Cardiac muscle cell (in vitro differentiated cells and primary cell): ENCODE data around the gene POGZ. TPM values are rescaled to one million over a fixed set of nuclear protein-coding genes. Genes with fewer than 3 reads are reported as not detected.
A peak's percentile ranks its signal among the peaks of the same experiment; 100 is the strongest.

Experiments used
- DNase-seq, 2 donors: peaks; one replicate each; pipeline versions ENCODE4 v3.0.0 to v3.0.0-alpha.2; 2010 to 2017; ENCODE audit warnings: low read depth in 1 of 2, low spot score in 1 of 2
- H3K27ac ChIP-seq: fragments of 200-600 bp; sonication (generic); 2 replicates; pipeline ENCODE4 v1.5.1; 2016
- H3K27me3 ChIP-seq: fragments of 200-600 bp; sonication (generic); 2 replicates; pipeline ENCODE4 v1.6.0; 2016; ENCODE audit warnings: control low read depth
- H3K36me3 ChIP-seq: fragments of 200-600 bp; sonication (generic); 2 replicates; pipeline ENCODE4 v1.5.1; 2016; ENCODE audit warnings: control low read depth
- H3K4me1 ChIP-seq: fragments of 200-600 bp; sonication (generic); 2 replicates; pipeline ENCODE4 v1.8.1; 2017; ENCODE audit warnings: low read depth, mild to moderate bottlenecking, mixed run types
- H3K4me3 ChIP-seq: fragments of 200-600 bp; sonication (generic); 2 replicates; pipeline ENCODE4 v1.5.1; 2016; ENCODE audit warnings: mild to moderate bottlenecking
- H3K9me3 ChIP-seq: fragments of 200-600 bp; sonication (generic); 2 replicates; pipeline ENCODE4 v1.5.1; 2017; ENCODE audit warnings: low read depth, mild to moderate bottlenecking, control low read depth
- polyA plus RNA-seq: library from polyadenylated mRNA; unstranded; fragments of >200 nt; fragmentation: Nextera tagmentation; extraction: Ambion mirVana; gene quantifications from 2 replicates; pipeline ENCODE4 v1.2.1, GENCODE V29; 2016
- total RNA-seq: library from RNA; depleted of rRNA; stranded (reverse); fragments of >200 nt; gene quantifications from 2 replicates; pipeline ENCODE4 v1.2.3, GENCODE V29; 2016
- TF ChIP-seq, protein P1 (sequence below): IDR thresholded peaks from 2 replicates; pipeline ENCODE4 v1.5.1; 2012; ENCODE audit warnings: low read depth, mild to moderate bottlenecking, low read length

Gene POGZ
- total and polyA plus RNA-seq, 2 experiments from 2014 or later, result 30.8 to 48.6 TPM

DNA sequence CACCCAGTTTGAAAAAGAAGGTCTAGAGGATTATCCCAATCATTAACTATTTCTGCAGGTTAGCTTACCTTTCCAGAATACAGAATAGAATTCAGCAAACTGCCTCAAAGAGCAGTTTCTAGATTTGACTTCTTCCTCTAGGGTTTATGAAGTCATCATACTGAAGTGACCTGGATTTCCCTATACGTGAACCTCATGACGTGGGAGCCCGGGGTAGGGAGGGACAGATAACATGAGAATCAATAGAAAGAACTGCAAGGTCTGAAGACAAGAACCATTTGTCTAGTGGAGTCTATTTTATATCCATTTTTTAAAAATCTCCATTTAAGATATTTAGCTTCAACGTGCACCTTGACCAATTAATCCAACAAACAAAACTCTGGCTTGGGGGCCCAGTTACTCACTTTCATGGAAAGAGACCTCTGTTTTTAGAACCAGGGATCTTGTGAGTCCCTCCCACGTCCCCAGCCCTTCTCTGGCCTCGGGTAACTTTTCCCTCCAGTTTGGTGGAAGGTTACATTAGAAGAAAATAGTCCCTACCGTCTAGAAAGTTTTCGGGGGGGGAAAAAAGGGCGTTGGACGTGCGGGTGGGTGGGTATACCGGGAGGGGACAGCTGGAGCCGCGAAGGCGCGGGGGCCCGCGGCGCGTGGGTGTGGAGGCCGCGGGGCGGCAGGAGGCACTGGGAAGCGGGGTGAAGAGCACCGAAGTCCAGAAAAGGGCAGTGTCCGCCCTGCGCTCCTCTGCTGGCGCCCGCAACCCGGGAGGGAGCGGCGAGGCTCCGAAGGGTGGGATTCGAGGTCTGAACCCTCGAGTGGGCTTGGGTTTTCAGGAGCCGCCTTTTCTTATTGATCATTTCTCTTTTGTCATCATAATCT is 13.8 kb upstream of the POGZ start:
- no peaks in the 10 kb centered on the region for H3K9me3 ChIP-seq
- H3K4me3 ChIP-seq, result peak overlapping the region; percentile 27
- no peaks in the 10 kb centered on the region for H3K36me3 ChIP-seq
- no peaks in the 10 kb centered on the region for H3K27me3 ChIP-seq
- peak; percentile 45 to 88 for DNase-seq
- H3K27ac ChIP-seq, result peak overlapping the region; percentile 10
- TF ChIP-seq, protein P1, sequence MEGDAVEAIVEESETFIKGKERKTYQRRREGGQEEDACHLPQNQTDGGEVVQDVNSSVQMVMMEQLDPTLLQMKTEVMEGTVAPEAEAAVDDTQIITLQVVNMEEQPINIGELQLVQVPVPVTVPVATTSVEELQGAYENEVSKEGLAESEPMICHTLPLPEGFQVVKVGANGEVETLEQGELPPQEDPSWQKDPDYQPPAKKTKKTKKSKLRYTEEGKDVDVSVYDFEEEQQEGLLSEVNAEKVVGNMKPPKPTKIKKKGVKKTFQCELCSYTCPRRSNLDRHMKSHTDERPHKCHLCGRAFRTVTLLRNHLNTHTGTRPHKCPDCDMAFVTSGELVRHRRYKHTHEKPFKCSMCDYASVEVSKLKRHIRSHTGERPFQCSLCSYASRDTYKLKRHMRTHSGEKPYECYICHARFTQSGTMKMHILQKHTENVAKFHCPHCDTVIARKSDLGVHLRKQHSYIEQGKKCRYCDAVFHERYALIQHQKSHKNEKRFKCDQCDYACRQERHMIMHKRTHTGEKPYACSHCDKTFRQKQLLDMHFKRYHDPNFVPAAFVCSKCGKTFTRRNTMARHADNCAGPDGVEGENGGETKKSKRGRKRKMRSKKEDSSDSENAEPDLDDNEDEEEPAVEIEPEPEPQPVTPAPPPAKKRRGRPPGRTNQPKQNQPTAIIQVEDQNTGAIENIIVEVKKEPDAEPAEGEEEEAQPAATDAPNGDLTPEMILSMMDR, result no peak
- no peaks in the 10 kb centered on the region for H3K4me1 ChIP-seq

DNA sequence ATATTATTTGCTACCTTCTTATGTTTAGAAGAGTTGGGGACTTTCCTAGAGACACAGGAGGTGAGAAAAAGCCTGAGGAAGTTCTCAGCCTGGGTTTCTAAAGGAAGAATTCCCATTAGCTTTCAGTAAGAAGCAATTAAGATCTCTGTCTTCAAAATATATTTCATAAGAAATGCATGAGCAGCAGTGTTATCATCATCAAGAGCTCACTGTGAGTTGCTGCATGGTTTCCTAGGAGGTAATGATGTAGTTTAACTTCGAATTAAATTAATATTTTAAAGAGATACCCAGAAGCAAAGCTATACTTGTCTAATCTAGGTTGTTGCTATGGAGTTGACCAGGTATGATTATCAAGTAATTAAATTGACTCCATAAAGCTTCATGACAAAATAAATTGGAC is 5.7 kb upstream of the POGZ start:
- Histone ChIP-seq H3K4me1 (no peaks in the 10 kb centered on the region), H3K27ac (no peak overlapping the region), H3K27me3 (peaks cover 30% of the 10 kb centered on the region), H3K4me3 (no peak overlapping the region), H3K9me3 (no peaks in the 10 kb centered on the region), H3K36me3 (no peaks in the 10 kb centered on the region)
- no peak for DNase-seq
- TF ChIP-seq, protein P1, result no peak

DNA sequence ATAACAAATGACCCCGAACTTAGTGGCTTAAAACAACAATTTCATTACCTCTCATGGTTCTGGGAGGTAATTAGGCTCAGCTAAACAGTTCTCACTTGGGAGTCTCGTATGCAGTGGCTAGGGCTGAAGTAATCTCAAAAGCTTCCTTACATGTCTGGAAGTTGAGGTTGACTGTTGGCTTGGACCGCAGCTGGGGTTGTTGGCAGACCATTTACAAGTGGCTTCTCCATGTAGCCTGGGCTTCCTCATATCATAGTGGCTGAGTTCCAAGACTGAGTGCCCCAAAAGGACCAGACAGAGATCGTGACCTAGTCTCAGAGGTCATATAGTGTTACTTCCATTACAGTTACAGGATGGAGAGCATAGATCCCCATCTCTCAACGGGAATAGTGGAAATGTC is 2.4 kb upstream of the POGZ start:
- TF ChIP-seq, protein P1, result no peak
- no peak overlapping the region for H3K4me3 ChIP-seq
- peaks cover 30% of the 10 kb centered on the region for H3K27me3 ChIP-seq
- DNase-seq, result no peak
- no peak overlapping the region for H3K27ac ChIP-seq
- H3K9me3 ChIP-seq, result no peaks in the 10 kb centered on the region
- H3K4me1 ChIP-seq, result peaks cover 10% of the 10 kb centered on the region
- H3K36me3 ChIP-seq, result no peaks in the 10 kb centered on the region

DNA sequence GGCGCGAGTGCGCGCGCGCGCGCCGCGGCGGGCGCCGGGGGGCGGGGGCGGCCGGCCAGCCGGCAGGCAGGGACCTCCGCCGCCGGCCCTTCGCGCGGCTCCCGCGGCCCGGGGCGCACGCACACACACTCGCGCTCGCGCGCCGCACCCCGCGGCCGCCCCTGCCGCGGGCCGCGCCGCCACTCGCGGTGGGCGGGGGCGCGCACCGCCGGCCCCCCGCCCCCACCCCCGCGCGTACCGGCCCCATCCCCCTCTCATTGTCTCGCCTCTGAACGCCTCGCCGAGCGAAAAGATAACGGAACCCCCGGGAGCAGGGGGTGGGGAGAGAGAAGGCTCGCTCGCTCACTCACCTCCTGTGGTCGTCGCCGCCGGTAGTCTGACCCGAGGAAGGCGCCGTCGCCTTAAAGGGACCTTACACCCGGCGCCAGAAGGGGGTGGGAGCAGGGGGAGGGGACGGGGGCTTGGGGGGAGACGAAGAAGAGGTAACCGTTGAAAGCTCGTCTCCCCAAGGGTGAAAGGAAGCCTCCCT is 428 bp downstream of the POGZ start:
- TF ChIP-seq, protein P1, result no peak
- peak overlapping the region; percentile 89 for H3K4me3 ChIP-seq
- peaks cover 22% of the 10 kb centered on the region for H3K27me3 ChIP-seq
- peaks cover 17% of the 10 kb centered on the region for H3K4me1 ChIP-seq
- H3K36me3 ChIP-seq, result no peaks in the 10 kb centered on the region
- no peaks in the 10 kb centered on the region for H3K9me3 ChIP-seq
- peak; percentile 80 to 84 for DNase-seq
- H3K27ac ChIP-seq, result peak overlapping the region; percentile 99

DNA sequence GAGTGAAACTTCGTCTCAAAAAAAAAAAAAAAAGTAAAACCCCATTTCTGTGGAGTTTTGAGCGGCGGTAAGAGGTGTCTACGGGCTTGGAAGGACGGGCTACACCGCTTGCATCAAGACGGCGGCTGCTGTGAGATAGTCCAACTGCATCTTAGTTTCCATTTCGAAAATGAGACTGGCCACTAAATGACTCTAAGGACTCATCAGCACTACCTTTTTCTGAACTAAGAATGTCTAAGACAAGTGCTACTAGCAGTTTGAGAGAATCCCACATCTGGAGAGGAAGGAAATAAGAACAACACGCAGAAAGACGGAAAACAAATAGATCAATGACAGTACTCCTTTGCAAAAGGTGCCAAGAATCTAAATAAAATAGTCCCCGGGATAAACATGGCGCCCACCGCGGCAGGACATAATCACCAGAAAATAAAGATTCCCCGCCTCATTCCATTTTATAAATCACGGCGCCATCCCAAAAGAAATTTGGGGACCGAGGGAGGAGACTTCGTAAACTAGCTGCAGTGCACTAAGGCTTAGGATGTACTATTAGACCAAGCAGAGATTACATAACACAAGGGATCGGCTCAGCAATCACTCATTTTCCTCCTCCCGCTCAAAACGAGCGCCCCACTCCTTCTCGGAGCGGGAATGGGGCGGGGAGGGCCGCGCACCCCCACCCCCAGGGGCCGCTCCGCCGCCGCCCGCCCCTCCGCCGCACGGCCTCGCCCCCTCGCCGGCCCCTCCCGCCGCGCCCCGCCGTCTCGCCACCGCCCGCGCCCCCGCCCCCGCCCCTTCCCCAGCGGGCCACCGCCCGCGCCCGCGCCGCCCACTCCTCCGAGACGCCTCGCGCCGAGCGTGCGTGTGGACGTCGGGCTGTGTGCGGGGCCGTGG is 1.1 kb downstream of the POGZ start:
- DNase-seq, result peak; percentile 68 to 89
- TF ChIP-seq, protein P1, result no peak

More for the DNA sequence above, 1.1 kb downstream of the POGZ start:
- peaks cover 16% of the 10 kb centered on the region for H3K27me3 ChIP-seq
- H3K4me3 ChIP-seq, result peak overlapping the region; percentile 66
- peaks cover 17% of the 10 kb centered on the region for H3K4me1 ChIP-seq
- H3K27ac ChIP-seq, result peak overlapping the region; percentile 90
- no peaks in the 10 kb centered on the region for H3K36me3 ChIP-seq
- H3K9me3 ChIP-seq, result no peaks in the 10 kb centered on the region
